ENCODE results near the gene POMT1. TPM values are rescaled to one million over a fixed set of nuclear protein-coding genes. Genes with fewer than 3 reads are reported as not detected.
"Not testable (repeated sequence)": the region's sequence is repeated elsewhere in the genome, so short reads cannot be mapped to it uniquely, and the experiment has no call there.

POMT1 gene
- total RNA-seq, 2 experiments from 2014 or later = 42.8 to 43.2 TPM

DNA sequence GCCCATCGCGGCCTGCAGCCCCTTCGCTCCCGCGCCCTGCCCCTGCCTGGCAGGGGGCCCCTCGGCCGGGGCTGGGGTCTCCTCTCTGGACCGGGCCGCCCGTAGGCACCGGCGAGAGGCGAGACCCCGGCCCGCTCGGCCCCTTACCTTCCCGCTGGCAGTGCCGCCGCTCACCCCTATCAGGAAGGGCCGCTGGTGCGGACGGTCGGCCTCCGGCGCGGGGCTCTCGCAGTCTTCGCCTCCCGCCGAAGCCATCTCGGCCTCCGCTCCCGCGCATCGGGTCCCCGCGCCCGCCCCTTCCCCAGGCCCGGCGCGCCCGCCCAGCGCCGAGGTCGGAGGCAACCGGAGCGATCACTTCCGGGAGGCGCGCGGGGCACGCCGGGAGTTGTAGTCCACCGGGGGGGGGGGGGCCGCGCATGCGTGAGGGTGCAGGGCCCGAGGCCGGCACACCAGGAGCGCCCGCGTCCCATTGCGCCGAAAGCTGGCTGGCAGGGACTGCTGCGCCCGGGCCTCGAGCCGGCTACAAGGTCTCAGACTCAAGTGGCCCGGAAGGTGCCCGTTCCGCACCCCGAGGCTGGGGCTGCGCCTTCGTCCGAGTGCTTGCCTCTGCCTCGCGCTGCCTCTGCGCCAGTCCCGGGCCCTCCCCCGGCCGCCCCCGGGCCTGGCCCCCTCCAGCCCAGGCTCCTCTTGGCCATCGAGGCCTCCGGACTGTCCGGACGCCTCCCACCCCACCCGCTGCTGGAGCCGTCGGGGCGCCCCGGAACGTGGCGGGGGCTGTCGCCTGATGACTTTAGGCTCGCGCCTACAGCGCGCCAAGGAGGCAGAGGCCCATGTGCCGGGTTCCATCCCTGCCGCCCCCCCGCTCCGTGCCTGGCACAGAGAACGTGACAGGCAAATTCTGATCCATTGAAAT, 28.5 kb downstream of the POMT1 start, which contains the start of gene UCK1:
TSS of gene UCK1 (minus strand) at position 344 of the 913 bp plus-strand sequence. CDS start at position 255, 89 bp downstream.
- ChIA-PET CTCF (no interaction called here), POLR2A (interaction anchor here (0.8 kb wide), 1 partner anchor 158 kb away, joined by 3 read pairs; no protein-coding TSS in a partner anchor)
- intact Hi-C loops (cut with micrococcal nuclease) = loop anchor here (2.0 kb wide), 1 partner anchor 28 kb away; the partner anchor contains the start of gene POMT1

DNA sequence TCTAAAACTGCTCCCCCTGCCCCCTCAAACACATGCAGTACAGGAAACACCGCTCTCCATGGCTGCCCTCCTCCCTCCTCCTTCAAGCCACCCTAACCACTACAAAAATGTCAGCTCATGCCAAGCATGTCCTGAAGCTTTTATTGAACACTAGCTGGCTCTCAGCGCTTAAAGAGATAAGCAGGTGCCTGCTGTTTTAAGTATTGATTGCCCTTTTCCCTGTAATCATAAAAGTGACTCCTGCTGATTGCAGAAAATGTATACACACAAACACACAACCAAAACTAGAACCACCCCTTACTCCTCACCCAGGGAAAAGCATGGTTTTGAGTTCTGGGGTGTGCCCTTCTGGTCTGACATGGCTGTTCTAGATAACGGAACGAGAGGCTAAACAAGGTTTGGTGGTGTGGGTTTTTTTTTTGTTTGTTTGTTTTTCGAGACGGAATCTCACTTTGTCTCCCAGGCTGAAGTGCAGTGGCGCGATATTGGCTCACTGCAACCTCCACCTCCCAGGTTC, 32.1 kb downstream of the POMT1 start:
- Mint-ChIP-seq H3K4me1 (ENCODE audit: low read depth) (peaks cover 25% of the 10 kb centered on the region), H3K27ac (no peak overlapping the region), H3K27me3 (no peaks in the 10 kb centered on the region), H3K36me3 (peaks cover 2% of the 10 kb centered on the region), H3K4me3 (no peak overlapping the region), H3K9me3 (no peaks in the 10 kb centered on the region)
- CTCF ChIA-PET = interaction anchor here (1.1 kb wide), 1 partner anchor 185 kb away, joined by 3 read pairs; no protein-coding TSS in a partner anchor
- POLR2A ChIA-PET = no interaction called here
- intact Hi-C loops (cut with micrococcal nuclease) = no loop called here
- no peak for DNase-seq

More for the DNA sequence above, 28.5 kb downstream of the POMT1 start, which contains the start of gene UCK1:
- H3K4me1 Mint-ChIP-seq (ENCODE audit: low read depth) = peaks cover 26% of the 10 kb centered on the region
- H3K4me3 Mint-ChIP-seq = peak within 1 kb of the TSS; percentile 81
- DNase-seq = peak; percentile 79
- no peaks in the 10 kb centered on the region for H3K27me3 Mint-ChIP-seq
- H3K36me3 Mint-ChIP-seq = peaks cover 23% of the 10 kb centered on the region
- H3K27ac Mint-ChIP-seq = peak within 1 kb of the TSS; percentile 45
- H3K9me3 Mint-ChIP-seq = no peaks in the 10 kb centered on the region

DNA sequence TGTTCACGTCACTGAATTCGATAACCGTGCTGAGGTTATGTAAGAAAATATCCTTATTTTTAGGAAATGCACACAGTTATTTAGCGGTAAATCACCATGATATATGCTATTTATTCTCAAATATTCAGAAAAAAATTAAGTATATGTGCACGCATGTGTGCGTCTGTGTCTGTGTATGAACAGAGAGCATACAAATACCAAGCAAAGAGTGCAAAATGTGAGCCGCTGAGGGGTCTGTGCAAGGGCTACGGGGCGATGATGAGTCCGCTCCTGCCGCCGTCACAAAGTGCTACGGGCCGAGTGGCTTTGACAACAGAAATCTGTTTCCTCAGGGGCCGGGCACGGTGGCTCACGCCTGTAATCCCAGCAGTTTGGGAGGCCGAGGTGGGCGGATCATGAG, 35.2 kb downstream of the POMT1 start:
- Mint-ChIP-seq H3K4me1 (ENCODE audit: low read depth) (peaks cover 22% of the 10 kb centered on the region), H3K9me3 (peaks cover 4% of the 10 kb centered on the region), H3K36me3 (peaks cover 2% of the 10 kb centered on the region), H3K27ac (no peak overlapping the region), H3K27me3 (no peaks in the 10 kb centered on the region), H3K4me3 (no peak overlapping the region)
- intact Hi-C loops (cut with micrococcal nuclease) = no loop called here
- DNase-seq = no peak
- ChIA-PET CTCF (no interaction called here), POLR2A (no interaction called here)

DNA sequence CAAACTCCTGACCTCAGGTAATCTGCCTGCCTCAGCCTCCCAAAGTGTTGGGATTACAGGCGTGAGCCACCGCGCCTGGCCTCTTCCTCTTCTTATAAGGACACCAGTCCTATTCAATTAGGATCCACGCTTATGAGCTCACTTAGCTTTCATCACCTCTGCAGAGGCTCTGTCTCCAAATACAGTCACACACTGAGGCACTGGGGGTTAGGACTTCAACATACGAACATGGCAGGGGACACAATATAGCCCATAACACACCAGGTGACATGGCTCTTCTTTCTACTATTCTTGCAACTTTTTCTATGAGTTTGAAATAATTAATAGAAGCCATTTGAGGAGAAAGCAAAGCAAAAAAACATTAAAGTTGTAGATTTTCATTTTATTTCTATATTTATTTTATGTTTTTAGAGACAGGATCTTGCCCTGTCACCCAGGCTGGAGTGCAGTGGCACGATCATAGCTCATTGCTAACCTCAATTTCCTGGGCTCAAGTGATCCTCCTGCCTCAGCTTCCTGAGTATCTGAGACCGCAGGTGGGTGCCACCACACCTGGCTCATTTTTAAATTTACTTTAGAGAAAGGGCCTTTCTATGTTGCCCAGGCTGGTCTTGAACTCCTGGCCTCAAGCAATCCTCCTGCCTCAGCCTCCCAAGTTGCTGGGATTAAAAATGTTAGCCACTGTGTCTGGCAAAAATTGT, 36.7 kb downstream of the POMT1 start:
- ChIA-PET CTCF (interaction anchor here (0.7 to 1.6 kb wide), 3 partner anchors 20 to 189 kb away, joined by 3 to 4 read pairs (median 3); no protein-coding TSS in a partner anchor), POLR2A (no interaction called here)
- peak; percentile 38 for DNase-seq
- intact Hi-C loops (cut with micrococcal nuclease) = no loop called here
- Mint-ChIP-seq H3K27ac (no peak overlapping the region), H3K4me1 (ENCODE audit: low read depth) (peaks cover 21% of the 10 kb centered on the region), H3K4me3 (no peak overlapping the region), H3K27me3 (no peaks in the 10 kb centered on the region), H3K9me3 (peaks cover 19% of the 10 kb centered on the region), H3K36me3 (peaks cover 10% of the 10 kb centered on the region)

DNA sequence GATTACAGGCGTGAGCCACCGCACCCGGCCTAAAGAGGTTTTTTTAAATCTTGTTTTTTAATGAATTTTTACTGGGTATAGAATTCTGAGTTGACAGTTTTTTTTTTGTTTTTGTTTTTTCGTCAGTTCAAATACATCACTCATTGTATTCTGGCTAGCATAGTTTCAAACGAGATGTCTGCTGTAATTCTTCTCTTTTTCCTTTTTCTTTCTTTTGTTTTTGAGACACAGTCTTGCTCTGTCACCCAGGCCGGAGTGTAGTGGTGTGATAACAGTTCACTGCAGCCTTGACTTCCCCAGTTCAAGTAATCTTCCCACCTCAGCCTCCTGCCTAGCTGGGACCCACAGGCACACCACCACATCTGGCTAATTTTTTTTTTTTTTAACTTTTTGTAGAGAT, 40.4 kb downstream of the POMT1 start:
- H3K9me3 Mint-ChIP-seq = peaks cover 24% of the 10 kb centered on the region
- no peak overlapping the region for H3K4me3 Mint-ChIP-seq
- peaks cover 10% of the 10 kb centered on the region for H3K36me3 Mint-ChIP-seq
- intact Hi-C loops (cut with micrococcal nuclease) = no loop called here
- peaks cover 23% of the 10 kb centered on the region for H3K27me3 Mint-ChIP-seq
- H3K27ac Mint-ChIP-seq = no peak overlapping the region
- no peak for DNase-seq
- ChIA-PET CTCF (no interaction called here), POLR2A (no interaction called here)
- peaks cover 24% of the 10 kb centered on the region for H3K4me1 Mint-ChIP-seq (ENCODE audit: low read depth)

DNA sequence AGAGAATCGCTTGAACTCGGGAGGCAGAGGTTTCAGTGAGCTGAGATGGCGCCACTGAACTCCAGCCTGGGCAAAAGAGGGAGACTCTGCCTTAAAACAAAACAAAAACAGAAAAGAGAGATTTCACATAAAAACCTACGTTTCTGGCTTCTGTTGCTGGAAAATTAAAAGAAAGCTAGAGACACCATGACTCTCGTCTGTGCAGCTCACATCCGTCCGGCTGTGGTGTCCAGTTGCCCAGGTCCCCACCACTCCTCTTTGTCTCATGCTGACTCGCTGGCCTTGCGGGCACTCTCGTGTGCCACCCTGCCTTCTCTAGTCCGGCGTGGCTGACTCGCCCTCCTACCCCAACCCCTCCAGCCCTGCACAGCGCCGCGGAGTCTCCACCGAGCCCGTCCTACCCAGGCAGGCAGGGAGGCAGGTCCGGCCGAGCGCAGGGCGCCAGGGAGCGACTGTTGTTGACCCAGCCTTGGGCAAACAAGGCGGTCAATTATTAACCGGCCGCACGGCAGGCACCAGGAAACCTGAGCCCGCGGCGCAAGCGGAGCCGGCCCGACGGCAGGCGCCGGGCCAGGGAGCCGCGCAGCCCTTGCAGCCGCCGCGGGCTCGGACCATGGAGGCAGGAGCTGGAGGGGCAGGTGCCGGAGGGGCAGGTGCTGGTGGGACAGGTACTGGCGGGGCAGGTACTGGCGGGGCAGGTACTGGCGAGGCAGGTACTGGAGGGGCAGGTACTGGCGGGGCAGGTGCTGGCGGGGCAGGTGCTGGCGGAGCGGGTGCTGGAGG, 42.5 kb downstream of the POMT1 start, which contains the start of gene PRRT1B:
TSS of gene PRRT1B (plus strand) at position 521 of the 783 bp plus-strand sequence. CDS start at position 614, 93 bp downstream.
- CTCF ChIA-PET = interaction anchor here (0.7 kb wide), 1 partner anchor 15 kb away, joined by 3 read pairs; no protein-coding TSS in a partner anchor
- peaks cover 24% of the 10 kb centered on the region for H3K9me3 Mint-ChIP-seq
- H3K27ac Mint-ChIP-seq = no peak within 1 kb of the TSS
- peaks cover 16% of the 10 kb centered on the region for H3K4me1 Mint-ChIP-seq (ENCODE audit: low read depth)
- H3K27me3 Mint-ChIP-seq = peaks cover 42% of the 10 kb centered on the region
- POLR2A ChIA-PET = no interaction called here
- peaks cover 10% of the 10 kb centered on the region for H3K36me3 Mint-ChIP-seq
- no peak for DNase-seq
- intact Hi-C loops (cut with micrococcal nuclease) = no loop called here
- no peak within 1 kb of the TSS for H3K4me3 Mint-ChIP-seq

DNA sequence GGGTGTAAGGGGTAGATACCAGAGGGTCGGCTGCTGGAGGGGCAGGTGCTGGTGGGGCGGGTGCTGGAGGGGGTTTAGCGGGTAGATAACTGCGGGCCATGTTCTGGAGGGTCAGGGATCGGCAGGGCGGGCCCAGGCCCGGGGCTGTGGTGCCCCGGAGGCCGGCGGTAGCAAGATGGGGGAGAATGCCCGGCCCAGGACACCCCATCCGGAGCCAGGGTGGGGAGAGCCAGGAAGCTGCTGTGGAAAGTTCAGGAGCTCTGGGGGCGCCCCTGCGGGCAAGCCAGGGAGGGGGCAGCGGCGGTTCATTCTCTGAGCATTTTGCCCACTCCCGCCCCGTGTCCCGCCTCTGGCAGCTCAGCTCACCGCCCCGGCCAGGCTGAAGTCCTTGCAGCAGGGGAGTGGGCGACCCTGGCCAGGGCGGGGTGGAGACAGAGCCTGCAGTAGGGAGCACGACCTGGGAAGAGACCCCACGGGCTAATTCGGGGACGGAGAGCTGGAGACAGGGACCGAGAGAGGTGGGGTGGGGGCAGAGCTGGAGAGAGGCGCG, 43.1 kb downstream of the POMT1 start:
- H3K27ac Mint-ChIP-seq = no peak overlapping the region
- H3K27me3 Mint-ChIP-seq = peaks cover 42% of the 10 kb centered on the region
- DNase-seq = no peak
- H3K4me3 Mint-ChIP-seq = no peak overlapping the region
- intact Hi-C loops (cut with micrococcal nuclease) = no loop called here
- ChIA-PET CTCF (no interaction called here), POLR2A (interaction anchor here (1.0 kb wide), 1 partner anchor 19 kb away, joined by 4 read pairs; no protein-coding TSS in a partner anchor)
- H3K4me1 Mint-ChIP-seq (ENCODE audit: low read depth) = peaks cover 13% of the 10 kb centered on the region
- peaks cover 24% of the 10 kb centered on the region for H3K9me3 Mint-ChIP-seq
- peaks cover 10% of the 10 kb centered on the region for H3K36me3 Mint-ChIP-seq

DNA sequence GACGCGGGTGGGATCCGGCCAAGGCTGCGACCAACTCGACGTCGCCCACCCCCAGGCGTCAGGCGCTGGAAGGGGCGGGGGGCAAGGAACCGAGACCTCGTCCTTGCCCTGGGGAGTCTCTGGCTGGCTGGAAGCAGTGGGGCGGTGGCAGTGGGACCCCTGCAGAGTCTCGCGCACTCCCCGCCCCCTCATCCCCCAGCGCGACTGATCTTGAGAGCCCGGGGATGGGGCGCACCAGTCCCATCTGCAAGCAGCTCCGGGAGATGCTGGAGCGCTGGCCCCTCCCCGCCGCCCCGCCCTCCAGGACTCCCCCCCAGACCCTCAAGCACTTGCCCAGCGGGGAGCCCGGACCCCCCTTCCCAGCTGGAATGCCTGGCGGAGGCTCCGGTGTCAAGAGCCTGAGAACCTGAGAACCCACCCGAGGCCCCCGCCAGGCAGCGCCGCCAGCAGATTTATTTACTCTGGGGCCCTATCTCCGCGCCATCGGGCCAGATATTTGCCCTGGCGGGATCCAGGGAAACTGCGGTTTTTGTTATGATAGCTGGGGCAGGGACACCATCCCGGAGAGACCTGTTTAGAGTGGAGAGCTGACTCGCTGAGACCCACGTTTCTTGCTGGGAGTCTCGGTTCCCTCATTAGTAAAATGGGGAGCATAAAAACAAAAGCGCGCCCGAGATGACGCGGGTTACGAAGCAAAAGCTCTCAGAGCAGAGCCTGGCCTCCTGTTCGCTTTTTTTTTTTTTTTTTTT, 43.8 kb downstream of the POMT1 start:
- DNase-seq = peak; percentile 46
- Mint-ChIP-seq H3K4me1 (ENCODE audit: low read depth) (peaks cover 13% of the 10 kb centered on the region), H3K4me3 (peak overlapping the region; percentile 53), H3K36me3 (peaks cover 10% of the 10 kb centered on the region), H3K27ac (no peak overlapping the region), H3K9me3 (peaks cover 24% of the 10 kb centered on the region), H3K27me3 (peaks cover 43% of the 10 kb centered on the region)
- CTCF ChIA-PET = interaction anchor here (0.8 to 1.1 kb wide), 2 partner anchors 46 to 211 kb away, joined by 3 read pairs; no protein-coding TSS in a partner anchor
- intact Hi-C loops (cut with micrococcal nuclease) = no loop called here
- POLR2A ChIA-PET = interaction anchor here (1.0 kb wide), 1 partner anchor 18 kb away, joined by 4 read pairs; no protein-coding TSS in a partner anchor

DNA sequence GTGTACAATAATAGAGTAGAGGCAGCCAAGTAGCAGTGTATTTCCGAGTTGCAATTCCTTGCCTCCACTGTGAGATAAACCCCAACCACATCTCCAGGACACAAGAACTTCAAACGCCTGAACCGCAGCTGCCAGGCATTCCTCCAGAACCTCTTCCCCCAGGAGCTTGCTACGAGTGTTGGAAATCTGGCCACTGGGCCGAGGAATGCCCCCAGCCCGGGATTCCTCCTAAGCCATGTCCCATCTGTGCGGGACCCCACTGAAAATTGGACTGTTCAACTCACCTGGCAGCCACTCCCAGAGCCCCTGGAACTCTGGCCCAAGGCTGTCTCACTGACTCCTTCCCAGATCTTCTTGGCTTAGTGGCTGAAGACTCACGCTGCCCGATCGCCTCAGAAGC, 46.5 kb downstream of the POMT1 start:
- peaks cover 52% of the 10 kb centered on the region for H3K27me3 Mint-ChIP-seq
- DNase-seq; H3K4me3 Mint-ChIP-seq; H3K9me3 Mint-ChIP-seq; H3K27ac Mint-ChIP-seq; CTCF ChIA-PET; H3K36me3 Mint-ChIP-seq; POLR2A ChIA-PET; intact Hi-C loops (cut with micrococcal nuclease): not testable (repeated sequence)
- H3K4me1 Mint-ChIP-seq (ENCODE audit: low read depth) = peaks cover 13% of the 10 kb centered on the region

DNA sequence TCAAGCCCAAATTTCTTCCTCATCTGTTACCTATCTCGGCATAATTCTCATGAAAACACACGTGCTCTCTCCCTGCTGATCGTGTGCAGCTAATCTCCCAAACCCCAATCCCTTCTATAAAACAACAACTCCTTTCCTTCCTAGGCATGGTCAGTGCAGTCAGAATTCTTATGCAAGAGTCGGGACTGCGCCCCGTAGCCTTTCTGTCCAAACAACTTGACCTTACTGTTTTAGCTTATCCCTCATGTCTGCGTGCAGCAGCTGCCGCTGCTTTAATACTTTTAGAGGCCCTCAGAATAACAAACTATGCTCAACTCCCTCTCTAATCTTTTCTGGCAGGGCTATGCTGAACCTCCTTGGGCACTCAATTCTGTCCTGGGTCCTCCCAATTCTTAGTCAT, 47.7 kb downstream of the POMT1 start:
- H3K36me3 Mint-ChIP-seq; intact Hi-C loops (cut with micrococcal nuclease); CTCF ChIA-PET; DNase-seq; POLR2A ChIA-PET; H3K9me3 Mint-ChIP-seq; H3K4me3 Mint-ChIP-seq; H3K27ac Mint-ChIP-seq: not testable (repeated sequence)
- peaks cover 52% of the 10 kb centered on the region for H3K27me3 Mint-ChIP-seq
- H3K4me1 Mint-ChIP-seq (ENCODE audit: low read depth) = peaks cover 11% of the 10 kb centered on the region

DNA sequence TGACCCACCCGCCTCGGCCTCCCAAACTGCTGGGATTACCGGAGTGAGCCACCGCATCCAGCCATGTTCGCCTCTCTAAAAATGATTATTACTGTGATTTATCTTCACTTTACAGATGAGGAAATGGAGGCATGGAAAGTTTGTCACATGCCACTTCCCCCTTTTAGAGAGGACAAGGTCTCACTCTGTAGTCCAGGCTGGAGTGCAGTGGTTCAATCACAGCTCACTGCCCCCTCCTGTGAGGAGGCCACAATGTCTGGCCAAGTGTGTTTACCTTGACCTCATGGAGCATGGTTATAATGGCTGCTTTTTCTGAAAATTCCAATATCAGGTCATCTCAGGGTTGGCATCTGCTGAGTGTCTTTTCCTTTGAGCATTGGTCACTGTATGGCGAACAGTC, 49.3 kb downstream of the POMT1 start:
- CTCF ChIA-PET = no interaction called here
- H3K36me3 Mint-ChIP-seq = no peaks in the 10 kb centered on the region
- H3K27ac Mint-ChIP-seq = no peak overlapping the region
- DNase-seq = no peak
- intact Hi-C loops (cut with micrococcal nuclease) = no loop called here
- no peak overlapping the region for H3K4me3 Mint-ChIP-seq
- H3K4me1 Mint-ChIP-seq (ENCODE audit: low read depth) = peaks cover 7% of the 10 kb centered on the region
- H3K9me3 Mint-ChIP-seq = no peaks in the 10 kb centered on the region
- POLR2A ChIA-PET = no interaction called here
- peaks cover 52% of the 10 kb centered on the region for H3K27me3 Mint-ChIP-seq

Data from activated CD4-positive, alpha-beta memory T cell treated with anti-CD3 and anti-CD28 coated beads for 36 hours (primary cell).